Measurements from ENCODE around the gene MT1B. TPM values are rescaled to one million over a fixed set of nuclear protein-coding genes. Genes with fewer than 3 reads are reported as not detected.
"Not testable (repeated sequence)": the region's sequence is repeated elsewhere in the genome, so short reads cannot be mapped to it uniquely, and the experiment has no call there.

The MT1B gene
- polyA plus RNA-seq, 1 donor = 0.47 TPM

- DNase-seq = no peak
Measured at GRCh38 chr16:56620339-56620897, 31.3 kb upstream of the MT1B start.

- not testable (repeated sequence) for DNase-seq
Measured at GRCh38 chr16:56621665-56622445, 29.8 kb upstream of the MT1B start.

DNA sequence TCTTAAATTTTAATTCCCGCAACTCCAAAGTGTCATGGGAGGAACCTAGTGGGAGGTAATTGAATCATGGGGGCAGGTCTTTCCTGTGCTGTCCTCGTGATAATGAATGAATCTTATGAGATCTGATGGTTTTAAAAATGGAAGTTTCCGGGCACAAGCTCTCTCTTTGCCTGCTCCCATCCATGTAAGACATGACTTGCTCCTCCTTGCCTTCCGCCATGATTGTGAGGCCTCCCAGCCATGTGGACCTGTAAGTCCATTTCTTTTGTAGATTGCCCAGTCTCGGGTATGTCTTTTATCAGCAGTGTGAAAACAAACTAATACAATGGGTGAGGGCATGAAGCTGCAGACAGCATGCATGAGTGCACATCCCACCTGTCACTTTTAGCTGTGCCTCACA, 28.5 kb upstream of the MT1B start:
- not testable (repeated sequence) for DNase-seq

DNA sequence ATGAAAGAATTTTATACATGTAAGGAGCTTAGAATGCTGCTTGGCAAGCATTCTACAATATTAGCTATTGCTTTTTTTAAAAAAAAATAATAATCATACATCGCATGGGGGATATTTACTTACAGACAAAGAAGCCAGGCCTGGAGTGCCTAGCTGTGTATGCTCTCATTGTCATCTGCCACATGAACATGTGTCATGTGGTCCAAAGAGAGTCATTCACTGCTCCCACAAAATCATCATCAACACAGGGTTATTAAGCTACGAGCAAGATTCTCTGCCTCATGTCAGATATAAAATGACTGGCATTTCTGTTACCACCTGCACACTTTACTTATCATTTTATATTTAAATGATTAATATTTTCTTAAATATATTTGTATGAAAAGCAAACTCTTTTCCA, 28.0 kb upstream of the MT1B start:
- DNase-seq = no peak

- DNase-seq = no peak
Measured at GRCh38 chr16:56625140-56625942, 26.3 kb upstream of the MT1B start, which contains the start of gene MT1E. Gene MT1E, plus strand, starts transcription at chr16:56625781. Its CDS starts 71 bp downstream, at chr16:56625852.

DNA sequence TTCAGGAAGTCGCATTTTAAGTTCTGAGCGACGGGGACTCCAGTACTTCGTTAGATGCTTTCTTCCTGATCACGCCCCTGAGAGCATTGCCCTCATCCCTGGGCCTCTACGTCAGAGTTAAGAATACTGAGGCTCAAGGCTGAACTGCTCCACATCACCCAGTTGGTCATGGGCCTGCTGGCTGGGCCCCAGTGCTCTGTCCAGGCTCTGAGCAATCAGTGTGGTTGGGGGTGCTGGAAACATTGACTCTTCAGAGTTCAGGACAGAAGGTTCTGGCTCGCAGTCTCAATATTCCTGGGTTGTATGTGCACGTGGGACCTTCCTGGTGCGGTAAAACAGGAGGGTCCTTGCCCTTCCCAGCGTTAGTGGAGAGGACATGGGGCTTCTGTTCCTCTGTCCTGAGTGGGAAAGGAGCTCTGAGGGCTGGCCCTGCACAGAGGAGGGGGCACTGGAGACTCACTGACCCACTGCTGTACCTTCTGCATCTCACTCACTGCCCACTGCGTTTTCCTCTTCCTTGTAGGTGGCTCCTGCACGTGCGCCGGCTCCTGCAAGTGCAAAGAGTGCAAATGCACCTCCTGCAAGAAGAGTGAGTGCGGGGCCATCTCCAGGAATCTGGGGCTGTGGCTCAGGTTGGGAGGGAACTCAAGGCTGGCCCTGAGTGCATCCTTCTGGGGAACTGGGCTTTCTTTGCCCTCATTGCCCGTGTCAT, 25.6 kb upstream of the MT1B start:
- DNase-seq = no peak

DNA sequence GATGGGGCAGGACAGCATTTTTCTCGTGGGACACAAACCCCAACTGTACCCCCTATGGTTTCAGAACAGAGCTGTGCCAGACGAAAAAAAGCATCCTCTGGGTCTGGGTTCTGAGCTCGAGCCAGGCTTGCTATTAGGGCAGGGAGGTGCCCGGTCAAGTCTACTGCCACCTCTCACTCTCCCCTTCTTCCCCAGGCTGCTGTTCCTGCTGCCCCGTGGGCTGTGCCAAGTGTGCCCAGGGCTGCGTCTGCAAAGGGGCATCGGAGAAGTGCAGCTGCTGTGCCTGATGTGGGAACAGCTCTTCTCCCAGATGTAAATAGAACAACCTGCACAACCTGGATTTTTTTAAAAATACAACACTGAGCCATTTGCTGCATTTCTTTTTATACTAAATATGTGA, 25.0 kb upstream of the MT1B start:
- no peak for DNase-seq

DNA sequence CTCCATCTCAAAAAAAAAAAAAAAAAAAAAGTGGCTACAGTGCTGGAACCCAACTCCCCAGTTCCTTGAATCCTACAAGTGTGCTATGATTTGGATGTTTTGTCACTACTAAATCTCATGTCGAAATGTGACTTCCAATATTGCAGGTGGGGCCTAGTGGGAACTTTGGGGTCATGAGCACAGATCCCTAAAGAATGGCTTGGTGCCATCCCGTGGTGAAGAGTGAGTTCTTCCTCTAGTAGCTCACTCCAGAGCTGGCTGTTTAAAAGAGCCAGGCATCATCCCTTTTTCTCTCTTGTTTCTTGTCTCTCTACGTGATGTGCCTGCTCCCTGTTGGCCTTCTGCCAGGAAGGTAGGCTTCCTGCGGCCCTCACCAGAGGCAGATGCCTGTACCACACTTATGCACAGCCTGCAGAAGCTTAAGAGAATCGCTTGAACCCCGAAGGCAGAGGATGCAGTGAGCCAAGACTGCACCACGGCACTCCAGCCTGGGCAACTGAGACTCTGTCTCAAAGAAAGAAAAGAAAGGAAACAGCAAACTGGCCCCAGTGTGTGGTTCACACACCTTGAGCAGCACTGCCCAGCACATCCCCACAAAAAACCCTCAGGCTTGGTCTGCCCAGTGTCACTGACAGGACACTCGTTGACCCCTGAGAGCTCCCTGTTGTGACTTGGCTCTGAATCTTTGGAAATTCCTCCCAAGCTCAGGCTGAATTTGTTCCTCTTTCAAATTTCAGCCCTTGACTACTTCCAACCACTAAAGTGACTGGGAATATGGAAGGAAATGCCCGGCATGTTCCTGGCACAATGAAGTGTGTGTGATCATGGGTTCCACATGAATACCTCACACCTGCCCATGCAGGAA, 23.0 kb upstream of the MT1B start:
- no peak for DNase-seq

DNA sequence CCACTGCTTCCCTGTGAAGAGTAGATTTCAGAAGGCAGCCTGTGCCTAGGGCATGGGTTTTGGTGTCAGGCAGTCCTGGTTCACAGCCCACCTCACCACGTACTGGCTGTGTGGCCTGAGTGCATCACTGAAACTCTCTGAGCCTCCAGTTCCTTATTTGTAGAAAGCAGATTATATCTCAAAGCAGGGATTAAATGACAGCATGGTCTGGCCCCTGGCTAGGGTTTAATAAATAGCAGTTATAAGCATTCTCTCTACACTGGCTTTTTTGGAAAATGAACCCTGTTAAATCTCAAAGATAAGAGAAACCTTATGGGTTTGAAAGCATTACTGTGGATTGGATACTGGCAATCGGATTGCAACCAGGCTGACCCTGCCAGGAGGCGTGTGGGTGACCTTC, 22.2 kb upstream of the MT1B start:
- DNase-seq = no peak

GRCh38 chr16:56630134-56630533, 21.6 kb upstream of the MT1B start:
- DNase-seq = no peak

GRCh38 chr16:56631197-56631596, 20.5 kb upstream of the MT1B start:
- no peak for DNase-seq

- DNase-seq = no peak
Measured at GRCh38 chr16:56631832-56632155, 19.9 kb upstream of the MT1B start.

DNA sequence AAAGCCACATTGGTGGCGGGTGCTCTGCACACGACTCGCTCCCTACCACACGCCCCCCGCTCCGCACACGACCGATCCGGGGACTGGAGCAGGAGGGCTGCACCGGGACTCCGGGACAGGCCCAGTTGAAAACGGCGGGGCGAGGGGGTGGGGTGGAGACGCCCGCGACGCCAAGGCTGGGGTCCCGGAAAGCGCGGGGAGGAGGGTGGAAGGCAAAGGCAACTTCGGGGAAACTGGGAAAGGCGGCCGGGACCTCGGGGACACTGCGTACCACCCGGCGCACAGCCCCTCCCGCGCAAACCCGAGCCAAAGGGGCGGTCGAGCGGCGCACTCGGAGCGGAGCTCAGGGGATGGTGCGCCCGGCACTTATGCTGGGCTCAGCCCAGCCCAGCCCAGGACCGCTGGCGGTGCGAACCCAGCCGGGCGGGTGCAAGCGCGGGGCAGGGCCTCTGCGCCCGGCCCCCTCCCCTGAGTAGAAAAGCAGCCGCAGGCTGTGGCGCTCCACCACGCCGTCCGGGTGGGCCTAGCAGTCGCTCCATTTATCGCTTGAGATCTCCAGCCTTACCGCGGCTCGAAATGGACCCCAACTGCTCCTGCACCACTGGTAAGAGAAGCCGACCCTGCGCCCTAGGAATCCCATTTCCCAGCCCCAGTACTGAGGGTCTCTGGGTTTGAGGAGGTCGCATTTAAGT, 19.4 kb upstream of the MT1B start, which contains the start of gene MT1M:
Gene MT1M, plus strand, starts transcription at position 504 of the 692 bp plus-strand sequence. Its CDS starts 73 bp downstream, at position 577.
- no peak for DNase-seq

DNA sequence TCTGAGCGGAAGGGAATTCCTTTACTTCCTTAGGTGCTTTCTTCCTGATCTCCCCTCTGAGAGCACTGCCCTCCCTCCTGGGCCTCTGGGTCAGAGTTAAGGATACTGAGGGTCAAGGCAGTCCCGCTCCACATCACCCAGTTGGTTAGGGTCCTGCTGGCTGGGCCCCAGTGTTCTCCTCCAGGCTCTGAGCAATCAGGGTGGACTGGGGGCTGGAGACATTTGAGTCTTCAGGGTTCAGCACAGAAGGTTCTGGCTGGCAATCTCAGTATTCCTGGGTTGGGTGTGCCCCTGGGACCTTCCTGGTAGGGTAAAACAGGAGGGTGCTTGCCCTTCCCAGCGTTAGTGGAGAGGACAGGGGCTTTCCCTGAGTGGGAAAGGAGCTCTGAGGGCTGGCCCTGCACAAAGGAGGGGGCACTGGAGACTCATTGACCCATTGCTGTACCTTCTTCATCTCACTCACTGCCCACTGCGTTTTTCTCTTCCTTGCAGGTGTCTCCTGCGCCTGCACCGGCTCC, 18.8 kb upstream of the MT1B start:
- no peak for DNase-seq

DNA sequence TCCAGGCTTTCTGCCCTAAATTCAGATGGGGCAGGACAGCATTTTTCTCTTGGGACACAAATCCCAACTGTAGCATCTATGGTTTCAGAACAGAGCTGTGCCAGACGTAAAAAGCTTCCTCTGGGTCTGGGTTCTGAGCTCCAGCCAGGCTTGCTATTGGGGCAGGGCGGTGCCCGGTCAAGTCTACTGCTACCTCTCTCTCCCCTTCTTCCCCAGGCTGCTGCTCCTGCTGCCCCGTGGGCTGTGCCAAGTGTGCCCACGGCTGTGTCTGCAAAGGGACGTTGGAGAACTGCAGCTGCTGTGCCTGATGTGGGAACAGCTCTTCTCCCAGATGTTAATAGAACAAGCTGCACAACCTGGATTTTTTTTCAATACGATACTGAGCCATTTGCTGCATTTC, 18.2 kb upstream of the MT1B start:
- DNase-seq = no peak

DNA sequence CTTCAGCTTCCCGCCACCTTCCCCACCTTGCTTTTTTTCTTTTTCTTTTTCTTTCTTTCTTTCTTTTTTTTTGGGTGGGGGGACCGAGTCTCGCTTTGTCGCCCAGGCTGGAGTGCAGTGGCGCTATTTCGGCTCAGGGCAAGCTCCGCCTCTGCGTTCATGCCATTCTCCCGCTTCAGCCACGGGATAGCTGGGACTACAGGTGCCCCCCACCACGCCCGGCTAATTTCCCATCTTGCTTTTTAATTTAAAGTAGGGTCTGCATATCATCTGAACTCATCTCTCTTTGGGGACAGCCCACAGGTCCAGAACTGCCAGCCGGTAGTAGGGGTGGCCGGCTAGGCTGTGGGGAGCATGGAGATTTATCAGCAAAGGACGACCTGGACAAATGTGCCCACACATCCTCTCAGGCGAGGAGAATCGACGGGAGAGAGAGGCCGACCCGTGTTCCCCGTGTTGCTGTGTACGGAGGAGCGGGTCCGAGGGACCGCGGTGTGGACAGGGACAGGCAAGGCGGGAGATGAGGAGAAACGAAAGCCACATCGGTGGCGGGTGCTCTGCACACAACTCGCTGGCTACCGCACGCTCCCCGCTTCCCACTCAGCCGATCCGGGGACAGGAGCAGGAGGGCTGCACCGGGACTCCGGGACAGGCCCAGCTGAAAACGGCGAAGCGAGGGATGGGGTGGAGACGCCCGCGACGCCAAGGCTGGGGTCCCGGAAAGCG, 16.8 kb upstream of the MT1B start:
- DNase-seq = no peak

DNA sequence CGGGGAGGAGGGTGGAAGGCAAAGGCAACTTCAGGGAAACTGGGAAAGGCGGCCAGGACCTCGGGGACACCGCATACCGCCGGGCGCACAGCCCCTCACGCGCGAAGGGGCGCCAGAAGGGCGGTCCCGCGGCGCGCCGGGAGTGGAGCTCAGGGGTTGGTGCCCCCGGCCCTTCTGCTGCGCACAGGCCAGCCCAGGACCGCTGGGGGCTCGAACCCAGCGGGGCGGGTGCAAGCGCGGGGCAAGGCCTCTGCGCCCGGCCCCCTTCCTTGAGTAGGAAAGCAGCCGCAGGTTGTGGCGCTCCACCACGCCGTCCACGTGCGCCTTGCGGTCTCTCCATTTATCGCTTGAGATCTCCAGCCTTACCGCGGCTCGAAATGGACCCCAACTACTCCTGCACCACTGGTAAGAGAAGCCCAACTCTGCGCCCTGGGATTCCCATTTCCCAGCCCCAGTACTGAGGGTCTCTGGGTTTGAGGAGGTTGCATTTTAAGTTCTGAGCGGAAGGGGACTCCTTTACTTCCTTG, 16.2 kb upstream of the MT1B start:
- no peak for DNase-seq

- no peak for DNase-seq
Measured at GRCh38 chr16:56636616-56637413, 14.9 kb upstream of the MT1B start.
